Activated CD8-positive, alpha-beta memory T cell treated with anti-CD3 and anti-CD28 coated beads, Interleukin-2, amount 10 ng/mL, durations not matched to agents 7 days and 5 days (primary cell): ENCODE data around the gene GPRC5C. TPM values are rescaled to one million over a fixed set of nuclear protein-coding genes. Genes with fewer than 3 reads are reported as not detected.
"Not testable (repeated sequence)": the region's sequence is repeated elsewhere in the genome, so short reads cannot be mapped to it uniquely, and the experiment has no call there.

Experiments used
- ATAC-seq: fragments of 150-1000 bp; cut with Tn5 transposase; one replicate; pipeline ENCODE4 v1.10.0; 2021; ENCODE audit warnings: moderate library complexity
- CTCF ChIA-PET: fragments of 350-600 bp; sonication (Branson Sonifier 250); formaldehyde crosslinking; loops from one replicate; lab custom pipeline; 2021; ENCODE audit warnings: antibody characterized with exemption; lab: Charles Lee
- DNase-seq: peaks from one replicate; pipeline ENCODE4 v3.0.0-alpha.2; 2020
- H3K27ac Mint-ChIP-seq: one replicate; pipeline ENCODE4 v1.8.0; 2021; ENCODE audit warnings: mild to moderate bottlenecking, mixed read lengths
- H3K27me3 Mint-ChIP-seq: one replicate; pipeline ENCODE4 v1.8.0; 2021; ENCODE audit warnings: mixed read lengths
- H3K36me3 Mint-ChIP-seq: one replicate; pipeline ENCODE4 v1.8.0; 2021; ENCODE audit warnings: mild to moderate bottlenecking, mixed read lengths
- H3K4me1 Mint-ChIP-seq: one replicate; pipeline ENCODE4 v1.8.0; 2021; ENCODE audit warnings: mixed read lengths
- H3K4me3 Mint-ChIP-seq: one replicate; pipeline ENCODE4 v1.8.0; 2021; ENCODE audit warnings: mild to moderate bottlenecking, moderate library complexity, mixed read lengths
- H3K9me3 Mint-ChIP-seq: one replicate; pipeline ENCODE4 v1.8.0; 2022; ENCODE audit warnings: low read depth, mixed read lengths
- total RNA-seq, 2 experiments: library from RNA; stranded (reverse); gene quantifications; one replicate each; pipeline ENCODE4 v1.2.3, GENCODE V29; 2021

GPRC5C gene
- total RNA-seq, 2 experiments from 2014 or later: not detected

GRCh38 chr17:74393346-74393942 lies 38.4 kb upstream of the GPRC5C start:
- Mint-ChIP-seq H3K9me3 (no peaks in the 10 kb centered on the region), H3K4me3 (no peak overlapping the region), H3K36me3 (no peaks in the 10 kb centered on the region), H3K27ac (no peak overlapping the region), H3K4me1 (no peaks in the 10 kb centered on the region), H3K27me3 (peaks cover 17% of the 10 kb centered on the region)
- CTCF ChIA-PET: interaction anchor here (1.2 to 3.4 kb wide), 5 partner anchors 8 to 140 kb away, joined by 3 to 23 read pairs (median 9); partner anchors contain the start of gene GPR142
- no peak for ATAC-seq
- no peak for DNase-seq

- H3K36me3 Mint-ChIP-seq: no peaks in the 10 kb centered on the region
- CTCF ChIA-PET: interaction anchor here (1.2 to 2.3 kb wide), 4 partner anchors 9 to 139 kb away, joined by 3 to 9 read pairs (median 6); partner anchors contain the start of gene GPR142
- H3K4me3 Mint-ChIP-seq: no peak overlapping the region
- ATAC-seq (no peak), DNase-seq (no peak)
- peaks cover 19% of the 10 kb centered on the region for H3K27me3 Mint-ChIP-seq
- H3K27ac Mint-ChIP-seq: no peak overlapping the region
- no peaks in the 10 kb centered on the region for H3K4me1 Mint-ChIP-seq
- H3K9me3 Mint-ChIP-seq: no peaks in the 10 kb centered on the region
These were observed 37.5 kb upstream of the GPRC5C start for GRCh38 chr17:74394275-74394950.

GRCh38 chr17:74394977-74395376 lies 36.9 kb upstream of the GPRC5C start:
- H3K27ac Mint-ChIP-seq: no peak overlapping the region
- ATAC-seq: no peak

GRCh38 chr17:74396567-74396966 lies 35.3 kb upstream of the GPRC5C start:
- ATAC-seq (no peak), DNase-seq (no peak)
- Mint-ChIP-seq H3K36me3 (no peaks in the 10 kb centered on the region), H3K27me3 (peaks cover 14% of the 10 kb centered on the region), H3K4me3 (no peak overlapping the region), H3K9me3 (no peaks in the 10 kb centered on the region), H3K4me1 (no peaks in the 10 kb centered on the region), H3K27ac (no peak overlapping the region)
- CTCF ChIA-PET: no interaction called here

More at GRCh38 chr17:74394977-74395376, 36.9 kb upstream of the GPRC5C start:
- CTCF ChIA-PET: interaction anchor here (1.2 to 2.3 kb wide), 3 partner anchors 16 to 138 kb away, joined by 3 to 9 read pairs (median 9); partner anchors contain the start of gene GPR142
- Mint-ChIP-seq H3K27me3 (peaks cover 22% of the 10 kb centered on the region), H3K4me3 (no peak overlapping the region), H3K36me3 (no peaks in the 10 kb centered on the region), H3K9me3 (no peaks in the 10 kb centered on the region), H3K4me1 (no peaks in the 10 kb centered on the region)
- no peak for DNase-seq

- no peak for ATAC-seq
These were observed 29.8 kb upstream of the GPRC5C start for GRCh38 chr17:74402048-74402447.

GRCh38 chr17:74403512-74404137 lies 28.3 kb upstream of the GPRC5C start:
- peaks cover 15% of the 10 kb centered on the region for H3K27me3 Mint-ChIP-seq
- H3K36me3 Mint-ChIP-seq: no peaks in the 10 kb centered on the region
- ATAC-seq: no peak
- no peaks in the 10 kb centered on the region for H3K4me1 Mint-ChIP-seq
- H3K9me3 Mint-ChIP-seq: no peaks in the 10 kb centered on the region
- DNase-seq: no peak
- no peak overlapping the region for H3K27ac Mint-ChIP-seq
- no peak overlapping the region for H3K4me3 Mint-ChIP-seq
- CTCF ChIA-PET: no interaction called here

More at GRCh38 chr17:74402048-74402447, 29.8 kb upstream of the GPRC5C start:
- H3K27ac Mint-ChIP-seq: no peak overlapping the region
- H3K4me1 Mint-ChIP-seq: no peaks in the 10 kb centered on the region
- H3K9me3 Mint-ChIP-seq: no peaks in the 10 kb centered on the region
- H3K36me3 Mint-ChIP-seq: no peaks in the 10 kb centered on the region
- H3K4me3 Mint-ChIP-seq: no peak overlapping the region
- no peak for DNase-seq
- CTCF ChIA-PET: interaction anchor here (0.7 kb wide), 1 partner anchor 10 kb away, joined by 3 read pairs; no protein-coding TSS in a partner anchor
- peaks cover 15% of the 10 kb centered on the region for H3K27me3 Mint-ChIP-seq

GRCh38 chr17:74404218-74404617 lies 27.7 kb upstream of the GPRC5C start:
- H3K4me1 Mint-ChIP-seq: no peaks in the 10 kb centered on the region
- no peak overlapping the region for H3K4me3 Mint-ChIP-seq
- no peak for ATAC-seq
- CTCF ChIA-PET: no interaction called here
- H3K27me3 Mint-ChIP-seq: peaks cover 14% of the 10 kb centered on the region
- no peak overlapping the region for H3K27ac Mint-ChIP-seq
- no peak for DNase-seq
- H3K36me3 Mint-ChIP-seq: no peaks in the 10 kb centered on the region
- H3K9me3 Mint-ChIP-seq: no peaks in the 10 kb centered on the region

GRCh38 chr17:74404789-74405188 lies 27.1 kb upstream of the GPRC5C start:
- Mint-ChIP-seq H3K27me3 (peaks cover 9% of the 10 kb centered on the region), H3K4me1 (no peaks in the 10 kb centered on the region), H3K4me3 (no peak overlapping the region), H3K36me3 (no peaks in the 10 kb centered on the region), H3K9me3 (no peaks in the 10 kb centered on the region), H3K27ac (no peak overlapping the region)
- DNase-seq (no peak), ATAC-seq (no peak)
- CTCF ChIA-PET: interaction anchor here (1.1 kb wide), 1 partner anchor 36 kb away, joined by 3 read pairs; no protein-coding TSS in a partner anchor

GRCh38 chr17:74405311-74405710 lies 26.6 kb upstream of the GPRC5C start:
- not testable (repeated sequence) for DNase-seq, H3K36me3 Mint-ChIP-seq, H3K9me3 Mint-ChIP-seq, ATAC-seq, H3K4me1 Mint-ChIP-seq, H3K27me3 Mint-ChIP-seq, H3K4me3 Mint-ChIP-seq, H3K27ac Mint-ChIP-seq
- CTCF ChIA-PET: interaction anchor here (1.1 kb wide), 1 partner anchor 37 kb away, joined by 3 read pairs; no protein-coding TSS in a partner anchor

GRCh38 chr17:74407384-74407783 lies 24.5 kb upstream of the GPRC5C start:
- H3K9me3 Mint-ChIP-seq: no peaks in the 10 kb centered on the region
- H3K27me3 Mint-ChIP-seq: peaks cover 13% of the 10 kb centered on the region
- CTCF ChIA-PET: interaction anchor here (1.3 to 2.1 kb wide), 2 partner anchors 29 to 31 kb away, joined by 4 to 7 read pairs; no protein-coding TSS in a partner anchor
- no peak for DNase-seq
- no peak overlapping the region for H3K27ac Mint-ChIP-seq
- ATAC-seq: no peak
- H3K36me3 Mint-ChIP-seq: no peaks in the 10 kb centered on the region
- peaks cover 2% of the 10 kb centered on the region for H3K4me1 Mint-ChIP-seq
- no peak overlapping the region for H3K4me3 Mint-ChIP-seq

GRCh38 chr17:74408262-74408661 lies 23.6 kb upstream of the GPRC5C start:
- H3K4me3 Mint-ChIP-seq: no peak overlapping the region
- no peaks in the 10 kb centered on the region for H3K9me3 Mint-ChIP-seq
- H3K36me3 Mint-ChIP-seq: no peaks in the 10 kb centered on the region
- peaks cover 13% of the 10 kb centered on the region for H3K27me3 Mint-ChIP-seq
- CTCF ChIA-PET: interaction anchor here (1.3 to 2.1 kb wide), 2 partner anchors 29 to 30 kb away, joined by 4 to 7 read pairs; no protein-coding TSS in a partner anchor
- no peak for DNase-seq
- no peak overlapping the region for H3K27ac Mint-ChIP-seq
- ATAC-seq: no peak
- peaks cover 2% of the 10 kb centered on the region for H3K4me1 Mint-ChIP-seq

GRCh38 chr17:74408815-74409214 lies 23.1 kb upstream of the GPRC5C start:
- H3K27me3 Mint-ChIP-seq: peaks cover 17% of the 10 kb centered on the region
- ATAC-seq (no peak), DNase-seq (no peak)
- H3K4me3 Mint-ChIP-seq: no peak overlapping the region
- H3K9me3 Mint-ChIP-seq: no peaks in the 10 kb centered on the region
- CTCF ChIA-PET: interaction anchor here (0.7 to 2.1 kb wide), 6 partner anchors 27 to 221 kb away, joined by 3 to 7 read pairs (median 4); no protein-coding TSS in a partner anchor
- H3K4me1 Mint-ChIP-seq: peaks cover 2% of the 10 kb centered on the region
- no peak overlapping the region for H3K27ac Mint-ChIP-seq
- no peaks in the 10 kb centered on the region for H3K36me3 Mint-ChIP-seq

- Mint-ChIP-seq H3K27me3 (peaks cover 14% of the 10 kb centered on the region), H3K4me1 (peaks cover 2% of the 10 kb centered on the region), H3K27ac (no peak overlapping the region), H3K36me3 (no peaks in the 10 kb centered on the region), H3K4me3 (no peak overlapping the region), H3K9me3 (no peaks in the 10 kb centered on the region)
- CTCF ChIA-PET: interaction anchor here (1.0 to 1.6 kb wide), 3 partner anchors 31 to 48 kb away, joined by 3 to 5 read pairs (median 3); no protein-coding TSS in a partner anchor
- DNase-seq: no peak
- ATAC-seq: no peak
These were observed 21.9 kb upstream of the GPRC5C start for GRCh38 chr17:74410001-74410443.
